Subcutaneous abdominal adipose tissue (tissue), 5 donors: ENCODE measurements around the gene MYLK.

ENCODE experiments used
- H3K27ac ChIP-seq: one replicate; pipeline ENCODE4 v1.7.0; 2013; ENCODE audit warnings: low read depth, mild to moderate bottlenecking, inconsistent platforms, low read length, moderate library complexity
- H3K27me3 ChIP-seq, 5 donors: one replicate each; pipeline ENCODE4 v1.7.0; 2013; ENCODE audit warnings: low read length in 5 of 5, inconsistent platforms in 1 of 5; ENCODE audit not compliant: control insufficient read depth in 5 of 5, insufficient read depth in 4 of 5
- H3K36me3 ChIP-seq, 5 donors: one replicate each; pipeline ENCODE4 v1.7.0; 2013; ENCODE audit warnings: low read length in 5 of 5; ENCODE audit not compliant: control insufficient read depth in 5 of 5, insufficient read depth in 5 of 5
- H3K4me1 ChIP-seq, 5 donors: one replicate each; pipeline ENCODE4 v1.7.0; 2013; ENCODE audit warnings: low read length in 5 of 5, mild to moderate bottlenecking in 3 of 5, moderate library complexity in 1 of 5; ENCODE audit not compliant: control insufficient read depth in 5 of 5, insufficient read depth in 5 of 5
- H3K4me3 ChIP-seq, 5 donors: one replicate each; pipeline ENCODE4 v1.7.0; 2013; ENCODE audit warnings: low read length in 5 of 5, low read depth in 1 of 5
- H3K9ac ChIP-seq, 5 donors: one replicate each; pipeline ENCODE4 v1.7.0; 2013; ENCODE audit warnings: low read length in 5 of 5, mild to moderate bottlenecking in 4 of 5, moderate library complexity in 3 of 5
- H3K9me3 ChIP-seq, 5 donors: one replicate each; pipeline ENCODE4 v1.7.0; 2013; ENCODE audit warnings: low read length in 5 of 5; ENCODE audit not compliant: control insufficient read depth in 5 of 5
- donor health status: healthy.
- donor health status: healthy.
- donor health status: healthy.
- donor health status: healthy.
- donor health status: healthy.

Gene MYLK

GRCh38 chr3:123817413-123817812, 66.7 kb downstream of the MYLK start:
- no peak overlapping the region for H3K4me3 ChIP-seq

GRCh38 chr3:123816673-123817207, 67.4 kb downstream of the MYLK start:
- peaks cover 6 to 33% (median 25%) of the 10 kb centered on the region in 5 donors for H3K4me1 ChIP-seq
- peak overlapping the region; percentile 76 for H3K27ac ChIP-seq
- peak overlapping the region in 1 of 5 donors; percentile 17 for H3K9ac ChIP-seq
- no peaks in the 10 kb centered on the region for H3K27me3 ChIP-seq
- no peaks in the 10 kb centered on the region for H3K9me3 ChIP-seq
- H3K4me3 ChIP-seq = no peak overlapping the region
- H3K36me3 ChIP-seq = no peaks in the 10 kb centered on the region

More at GRCh38 chr3:123817413-123817812, 66.7 kb downstream of the MYLK start:
- Histone ChIP-seq H3K27me3 (no peaks in the 10 kb centered on the region), H3K4me1 (peaks cover 6 to 33% (median 25%) of the 10 kb centered on the region in 5 donors), H3K36me3 (no peaks in the 10 kb centered on the region), H3K27ac (peak overlapping the region; percentile 76), H3K9ac (peak overlapping the region in 1 of 5 donors; percentile 17), H3K9me3 (peaks cover 0 to 2% (median 0%) of the 10 kb centered on the region in 5 donors)

- H3K27me3 ChIP-seq = no peaks in the 10 kb centered on the region
- H3K4me1 ChIP-seq = peaks cover 6 to 33% (median 25%) of the 10 kb centered on the region in 5 donors
- H3K9ac ChIP-seq = no peak overlapping the region
- H3K4me3 ChIP-seq = no peak overlapping the region
- no peaks in the 10 kb centered on the region for H3K9me3 ChIP-seq
- no peaks in the 10 kb centered on the region for H3K36me3 ChIP-seq
- H3K27ac ChIP-seq = peak overlapping the region; percentile 76
Observed at GRCh38 chr3:123815981-123816380, 68.2 kb downstream of the MYLK start.

DNA sequence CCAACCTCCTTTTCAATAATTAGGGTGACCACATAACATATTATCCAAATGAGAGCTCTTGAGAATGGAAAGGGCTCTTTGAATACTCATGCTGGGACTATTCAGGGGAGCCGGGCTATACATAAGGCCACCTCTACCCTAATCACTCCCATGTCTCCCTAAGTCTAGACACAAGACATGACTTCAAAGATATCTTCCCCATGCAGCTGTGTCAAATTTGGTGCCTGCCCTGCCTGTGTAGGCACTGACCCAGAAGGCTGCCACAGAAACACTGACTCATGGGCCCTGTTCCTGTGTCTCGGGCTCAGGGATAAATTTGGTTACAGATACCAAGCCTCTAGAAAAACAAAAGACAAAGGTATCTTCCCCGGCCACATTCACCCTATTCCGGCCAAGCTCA, 70.3 kb downstream of the MYLK start:
- Histone ChIP-seq H3K4me1 (peaks cover 7 to 46% (median 37%) of the 10 kb centered on the region in 5 donors), H3K9me3 (no peaks in the 10 kb centered on the region), H3K9ac (no peak overlapping the region), H3K36me3 (no peaks in the 10 kb centered on the region), H3K27me3 (no peaks in the 10 kb centered on the region), H3K4me3 (no peak overlapping the region), H3K27ac (no peak overlapping the region)

DNA sequence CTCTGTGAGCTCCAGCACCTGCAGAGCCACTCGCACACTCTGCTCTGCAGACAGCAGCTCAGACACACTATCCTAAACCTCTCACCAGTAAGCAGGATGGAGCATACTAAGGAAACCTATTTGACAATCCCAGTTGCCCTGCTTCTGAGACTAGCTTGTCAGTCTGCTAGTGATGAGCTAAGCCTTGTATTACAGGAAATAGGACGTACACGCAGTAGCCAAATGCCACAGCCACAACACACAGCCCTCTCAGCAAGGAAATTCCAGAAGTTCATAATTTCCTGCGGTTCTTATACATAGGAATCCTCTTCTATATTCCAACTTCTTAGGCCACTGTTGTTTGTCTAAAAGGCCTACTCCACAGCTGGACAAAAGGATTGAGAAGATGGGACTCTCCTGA, 74.5 kb downstream of the MYLK start:
- H3K4me1 ChIP-seq = peaks cover 0 to 28% (median 14%) of the 10 kb centered on the region in 5 donors
- no peaks in the 10 kb centered on the region for H3K9me3 ChIP-seq
- no peak overlapping the region for H3K27ac ChIP-seq

DNA sequence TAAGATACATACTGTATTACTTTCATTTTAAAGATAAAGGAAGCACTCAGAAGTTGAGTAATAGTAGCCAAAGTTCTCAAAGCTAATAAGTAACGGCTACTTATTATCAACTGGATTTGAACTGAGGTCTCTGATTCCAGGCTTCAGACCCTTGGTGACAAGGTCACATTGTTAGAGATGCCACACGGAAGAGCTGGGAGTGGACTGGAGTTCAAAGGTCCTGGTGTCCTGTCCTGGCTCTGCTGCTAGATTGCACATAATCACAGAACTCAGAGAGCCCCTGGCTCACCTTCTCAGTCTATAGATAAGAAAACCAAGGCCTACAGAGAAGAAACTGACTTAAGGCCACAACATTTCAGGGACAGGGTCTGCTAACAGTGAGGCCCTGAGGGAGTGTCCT, 75.3 kb downstream of the MYLK start:
- Histone ChIP-seq H3K27me3 (no peaks in the 10 kb centered on the region), H3K9me3 (no peaks in the 10 kb centered on the region), H3K4me3 (no peak overlapping the region), H3K4me1 (peaks cover 0 to 28% (median 14%) of the 10 kb centered on the region in 5 donors), H3K36me3 (no peaks in the 10 kb centered on the region), H3K27ac (no peak overlapping the region), H3K9ac (no peak overlapping the region)

More for the DNA sequence above, 74.5 kb downstream of the MYLK start:
- Histone ChIP-seq H3K4me3 (no peak overlapping the region), H3K27me3 (no peaks in the 10 kb centered on the region), H3K9ac (no peak overlapping the region), H3K36me3 (no peaks in the 10 kb centered on the region)

- no peaks in the 10 kb centered on the region for H3K36me3 ChIP-seq
- H3K27ac ChIP-seq = no peak overlapping the region
- H3K4me1 ChIP-seq = peaks cover 0 to 28% (median 13%) of the 10 kb centered on the region in 5 donors
- H3K9ac ChIP-seq = no peak overlapping the region
- H3K4me3 ChIP-seq = no peak overlapping the region
- H3K27me3 ChIP-seq = no peaks in the 10 kb centered on the region
- H3K9me3 ChIP-seq = no peaks in the 10 kb centered on the region
Observed at GRCh38 chr3:123807820-123808219, 76.3 kb downstream of the MYLK start.

- Histone ChIP-seq H3K9ac (no peak overlapping the region), H3K4me1 (peaks cover 0 to 29% (median 11%) of the 10 kb centered on the region in 5 donors), H3K9me3 (no peaks in the 10 kb centered on the region), H3K36me3 (no peaks in the 10 kb centered on the region), H3K27me3 (no peaks in the 10 kb centered on the region), H3K4me3 (no peak overlapping the region), H3K27ac (no peak overlapping the region)
Observed at GRCh38 chr3:123805504-123805903, 78.6 kb downstream of the MYLK start.

- H3K27ac ChIP-seq = no peak overlapping the region
- no peaks in the 10 kb centered on the region for H3K36me3 ChIP-seq
- H3K9ac ChIP-seq = no peak overlapping the region
- no peaks in the 10 kb centered on the region for H3K9me3 ChIP-seq
- H3K4me3 ChIP-seq = no peak overlapping the region
- H3K4me1 ChIP-seq = peaks cover 3 to 29% (median 11%) of the 10 kb centered on the region in 5 donors
- H3K27me3 ChIP-seq = no peaks in the 10 kb centered on the region
Observed at GRCh38 chr3:123805101-123805500, 79.0 kb downstream of the MYLK start.

GRCh38 chr3:123804676-123805075, 79.5 kb downstream of the MYLK start:
- peaks cover 4 to 29% (median 11%) of the 10 kb centered on the region in 5 donors for H3K4me1 ChIP-seq
- H3K4me3 ChIP-seq = no peak overlapping the region
- H3K9ac ChIP-seq = no peak overlapping the region
- H3K27me3 ChIP-seq = no peaks in the 10 kb centered on the region
- no peaks in the 10 kb centered on the region for H3K36me3 ChIP-seq
- no peak overlapping the region for H3K27ac ChIP-seq
- H3K9me3 ChIP-seq = no peaks in the 10 kb centered on the region
